Right lobe of liver (tissue), 4 donors: ENCODE measurements around the gene EXOC2.

Experiments
- POLR2A ChIP-seq: fragments of 450-650 bp; IDR thresholded peaks from one replicate; pipeline ENCODE4 v1.6.1; 2017; ENCODE audit warnings: antibody characterized with exemption, mild to moderate bottlenecking
- TF ChIP-seq, protein P1 (sequence below), 4 donors: fragments of 200-600 bp in 3 of 4; fragments of 450-650 bp in 1 of 4; IDR thresholded peaks; one replicate each; pipeline versions ENCODE4 v1.5.1 to v1.8.0; 2016 to 2022; ENCODE audit warnings: antibody characterized with exemption in 4 of 4, mild to moderate bottlenecking in 2 of 4
- donor health status: DM: no; HTN: no; CAD: no.
- donor health status: DM: no; HTN: no; CAD: no.
- donor health status: DM: no; HTN: yes; CAD: no.

GRCh38 chr6:677919-678318 lies 15.0 kb downstream of the EXOC2 start:
- TF ChIP-seq, protein P1, sequence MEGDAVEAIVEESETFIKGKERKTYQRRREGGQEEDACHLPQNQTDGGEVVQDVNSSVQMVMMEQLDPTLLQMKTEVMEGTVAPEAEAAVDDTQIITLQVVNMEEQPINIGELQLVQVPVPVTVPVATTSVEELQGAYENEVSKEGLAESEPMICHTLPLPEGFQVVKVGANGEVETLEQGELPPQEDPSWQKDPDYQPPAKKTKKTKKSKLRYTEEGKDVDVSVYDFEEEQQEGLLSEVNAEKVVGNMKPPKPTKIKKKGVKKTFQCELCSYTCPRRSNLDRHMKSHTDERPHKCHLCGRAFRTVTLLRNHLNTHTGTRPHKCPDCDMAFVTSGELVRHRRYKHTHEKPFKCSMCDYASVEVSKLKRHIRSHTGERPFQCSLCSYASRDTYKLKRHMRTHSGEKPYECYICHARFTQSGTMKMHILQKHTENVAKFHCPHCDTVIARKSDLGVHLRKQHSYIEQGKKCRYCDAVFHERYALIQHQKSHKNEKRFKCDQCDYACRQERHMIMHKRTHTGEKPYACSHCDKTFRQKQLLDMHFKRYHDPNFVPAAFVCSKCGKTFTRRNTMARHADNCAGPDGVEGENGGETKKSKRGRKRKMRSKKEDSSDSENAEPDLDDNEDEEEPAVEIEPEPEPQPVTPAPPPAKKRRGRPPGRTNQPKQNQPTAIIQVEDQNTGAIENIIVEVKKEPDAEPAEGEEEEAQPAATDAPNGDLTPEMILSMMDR (IDR thresholded peaks at IDR 0.05), result no peak
- TF ChIP-seq POLR2A, result no peak
